ENCODE data around the gene PKP4.
"Not testable (repeated sequence)": the region's sequence is repeated elsewhere in the genome, so short reads cannot be mapped to it uniquely, and the experiment has no call there.

DNA sequence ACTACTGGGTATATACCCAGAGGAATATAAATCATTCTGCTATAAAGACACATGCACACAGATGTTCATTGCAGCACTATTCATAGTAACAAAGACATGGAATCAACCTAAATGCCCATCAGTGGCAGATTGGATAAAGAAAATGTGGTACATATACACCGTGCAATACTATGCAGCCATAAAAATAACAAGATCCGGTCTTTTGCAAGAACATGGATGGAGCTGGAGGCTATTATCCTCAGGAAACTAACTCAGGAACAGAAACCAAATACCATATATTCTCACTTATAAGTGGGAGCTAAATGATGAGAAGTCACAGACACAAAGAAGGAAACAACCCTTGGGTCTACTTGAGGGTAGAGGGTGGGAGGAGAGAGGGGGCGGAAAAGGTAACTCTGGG lies 16.5 kb downstream of the PKP4 start:
- TF ChIP-seq, protein P1, sequence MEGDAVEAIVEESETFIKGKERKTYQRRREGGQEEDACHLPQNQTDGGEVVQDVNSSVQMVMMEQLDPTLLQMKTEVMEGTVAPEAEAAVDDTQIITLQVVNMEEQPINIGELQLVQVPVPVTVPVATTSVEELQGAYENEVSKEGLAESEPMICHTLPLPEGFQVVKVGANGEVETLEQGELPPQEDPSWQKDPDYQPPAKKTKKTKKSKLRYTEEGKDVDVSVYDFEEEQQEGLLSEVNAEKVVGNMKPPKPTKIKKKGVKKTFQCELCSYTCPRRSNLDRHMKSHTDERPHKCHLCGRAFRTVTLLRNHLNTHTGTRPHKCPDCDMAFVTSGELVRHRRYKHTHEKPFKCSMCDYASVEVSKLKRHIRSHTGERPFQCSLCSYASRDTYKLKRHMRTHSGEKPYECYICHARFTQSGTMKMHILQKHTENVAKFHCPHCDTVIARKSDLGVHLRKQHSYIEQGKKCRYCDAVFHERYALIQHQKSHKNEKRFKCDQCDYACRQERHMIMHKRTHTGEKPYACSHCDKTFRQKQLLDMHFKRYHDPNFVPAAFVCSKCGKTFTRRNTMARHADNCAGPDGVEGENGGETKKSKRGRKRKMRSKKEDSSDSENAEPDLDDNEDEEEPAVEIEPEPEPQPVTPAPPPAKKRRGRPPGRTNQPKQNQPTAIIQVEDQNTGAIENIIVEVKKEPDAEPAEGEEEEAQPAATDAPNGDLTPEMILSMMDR (IDR thresholded peaks at IDR 0.05): not testable (repeated sequence)
- TF ChIP-seq POLR2A (IDR thresholded peaks at IDR 0.05): not testable (repeated sequence)
